ENCODE data around the gene FRMD4A. TPM values are rescaled to one million over a fixed set of nuclear protein-coding genes. Genes with fewer than 3 reads are reported as not detected.
"Not testable (repeated sequence)": the region's sequence is repeated elsewhere in the genome, so short reads cannot be mapped to it uniquely, and the experiment has no call there.

FRMD4A gene
- total RNA-seq, 1 experiment from 2014 or later, result 18.3 TPM

DNA sequence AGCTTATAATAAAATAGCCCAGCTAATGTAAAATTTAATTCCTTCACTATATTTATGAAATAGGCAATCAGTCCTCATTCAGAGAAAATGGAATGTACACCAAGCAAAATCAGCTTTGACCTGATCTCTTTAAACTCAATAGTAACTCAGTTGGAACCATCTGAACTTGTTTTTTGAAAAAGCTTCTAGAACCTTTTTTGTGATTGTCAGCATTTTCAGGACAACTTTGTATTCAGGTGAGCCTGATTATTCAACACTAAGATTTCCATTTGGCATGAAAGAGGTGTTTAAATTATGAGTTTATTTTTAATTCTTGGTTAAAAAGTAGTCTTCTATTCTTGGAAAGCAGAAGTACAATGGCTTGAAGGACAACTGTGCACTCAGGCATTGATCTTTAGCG lies 89.5 kb downstream of the FRMD4A start:
- Histone ChIP-seq H3K27ac (no peak overlapping the region), H3K9me3 (ENCODE audit: insufficient read depth, low read depth) (no peaks in the 10 kb centered on the region), H2AFZ (no peak overlapping the region), H3K79me2 (ENCODE audit: low read depth) (no peaks in the 10 kb centered on the region), H3K27me3 (ENCODE audit: insufficient read depth, low read depth) (peaks cover 28% of the 10 kb centered on the region), H3F3A (ENCODE audit: insufficient read depth, low read depth) (peaks cover 5% of the 10 kb centered on the region; the same call in 1 of the 2 replicates), H3K9me2 (ENCODE audit: insufficient read depth) (no peaks in the 10 kb centered on the region), H3K4me3 (no peak overlapping the region), H3K4me2 (no peak overlapping the region), H3K4me1 (replicated peaks; ENCODE audit: insufficient read depth) (no peaks in the 10 kb centered on the region), H4K20me1 (ENCODE audit: insufficient read depth) (no peaks in the 10 kb centered on the region), H3K36me3 (ENCODE audit: low read depth) (no peaks in the 10 kb centered on the region)
- intact Hi-C loops (cut with micrococcal nuclease; ENCODE audit: unreplicated experiment), result loop anchor here (2.0 to 5.0 kb wide), 2 partner anchors 46 to 236 kb away; no protein-coding TSS in a partner anchor
- CTCF ChIA-PET, result no interaction called here
- no peak for TF ChIP-seq EZH2 (IDR thresholded peaks at IDR 0.05; ENCODE audit: low read depth)
- TF ChIP-seq, protein P1, sequence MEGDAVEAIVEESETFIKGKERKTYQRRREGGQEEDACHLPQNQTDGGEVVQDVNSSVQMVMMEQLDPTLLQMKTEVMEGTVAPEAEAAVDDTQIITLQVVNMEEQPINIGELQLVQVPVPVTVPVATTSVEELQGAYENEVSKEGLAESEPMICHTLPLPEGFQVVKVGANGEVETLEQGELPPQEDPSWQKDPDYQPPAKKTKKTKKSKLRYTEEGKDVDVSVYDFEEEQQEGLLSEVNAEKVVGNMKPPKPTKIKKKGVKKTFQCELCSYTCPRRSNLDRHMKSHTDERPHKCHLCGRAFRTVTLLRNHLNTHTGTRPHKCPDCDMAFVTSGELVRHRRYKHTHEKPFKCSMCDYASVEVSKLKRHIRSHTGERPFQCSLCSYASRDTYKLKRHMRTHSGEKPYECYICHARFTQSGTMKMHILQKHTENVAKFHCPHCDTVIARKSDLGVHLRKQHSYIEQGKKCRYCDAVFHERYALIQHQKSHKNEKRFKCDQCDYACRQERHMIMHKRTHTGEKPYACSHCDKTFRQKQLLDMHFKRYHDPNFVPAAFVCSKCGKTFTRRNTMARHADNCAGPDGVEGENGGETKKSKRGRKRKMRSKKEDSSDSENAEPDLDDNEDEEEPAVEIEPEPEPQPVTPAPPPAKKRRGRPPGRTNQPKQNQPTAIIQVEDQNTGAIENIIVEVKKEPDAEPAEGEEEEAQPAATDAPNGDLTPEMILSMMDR (conservative IDR thresholded peaks at IDR 0.05), result no peak
- POLR2A ChIA-PET (ENCODE audit: unreplicated experiment), result no interaction called here
- no peak for DNase-seq
- BruUV-seq (replicated peaks), result no TSS peak

DNA sequence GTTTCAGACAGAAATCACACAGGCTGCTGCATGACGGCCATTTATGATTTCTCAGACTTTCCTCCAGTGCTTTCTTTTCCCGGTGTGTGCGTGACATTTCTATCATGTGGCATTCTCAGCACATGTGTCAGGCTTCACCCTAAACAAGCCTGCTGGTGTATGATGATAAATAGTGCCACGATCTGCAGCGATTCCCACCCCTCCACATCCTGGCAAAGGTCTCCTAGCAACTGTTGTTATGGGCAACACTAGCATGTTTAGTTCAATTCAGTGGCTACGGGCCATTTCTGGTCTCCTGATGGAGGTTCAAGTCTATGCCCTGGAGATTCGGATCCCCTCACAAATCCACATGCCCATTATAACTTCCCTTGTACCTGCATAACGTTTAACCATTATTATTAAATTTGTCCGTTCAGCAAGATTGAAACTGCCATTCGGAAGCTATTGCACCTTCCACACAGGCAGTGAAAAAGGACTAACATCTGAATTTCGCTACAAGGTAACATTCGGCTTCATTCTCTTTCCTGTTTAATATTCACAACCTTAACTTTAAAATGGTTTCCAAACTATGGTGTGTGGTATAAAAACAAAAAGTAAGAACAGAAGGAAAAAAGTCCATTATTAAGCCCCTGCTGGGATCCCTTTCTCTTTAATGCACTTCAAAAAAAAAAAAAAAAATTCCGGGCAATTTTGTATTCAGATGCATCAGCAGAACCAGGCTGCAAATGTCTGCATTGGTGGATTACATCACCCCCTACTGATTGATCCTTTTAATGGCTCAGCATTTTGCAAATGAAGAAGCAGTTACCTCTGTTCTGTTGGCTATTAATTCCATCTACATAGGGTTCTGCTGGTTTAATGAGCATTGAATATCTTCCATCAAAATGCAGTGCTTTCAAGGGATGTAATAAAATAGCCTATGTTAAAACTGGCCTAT lies 90.2 kb downstream of the FRMD4A start:
- no peaks in the 10 kb centered on the region for H4K20me1 ChIP-seq (ENCODE audit: insufficient read depth)
- DNase-seq, result no peak
- ChIA-PET POLR2A (ENCODE audit: unreplicated experiment) (no interaction called here), CTCF (no interaction called here)
- H3K9me3 ChIP-seq (ENCODE audit: insufficient read depth, low read depth), result no peaks in the 10 kb centered on the region
- TF ChIP-seq, protein P1 (conservative IDR thresholded peaks at IDR 0.05), result no peak
- TF ChIP-seq EZH2 (IDR thresholded peaks at IDR 0.05; ENCODE audit: low read depth), result no peak
- H3K9me2 ChIP-seq (ENCODE audit: insufficient read depth), result no peaks in the 10 kb centered on the region
- H3F3A ChIP-seq (ENCODE audit: insufficient read depth, low read depth), result peaks cover 5% of the 10 kb centered on the region; the same call in 1 of the 2 replicates
- peaks cover 34% of the 10 kb centered on the region for H3K27me3 ChIP-seq (ENCODE audit: insufficient read depth, low read depth)
- no peak overlapping the region for H3K4me2 ChIP-seq
- H3K4me1 ChIP-seq (replicated peaks; ENCODE audit: insufficient read depth), result no peaks in the 10 kb centered on the region
- no peak overlapping the region for H3K4me3 ChIP-seq
- H3K36me3 ChIP-seq (ENCODE audit: low read depth), result no peaks in the 10 kb centered on the region
- no peak overlapping the region for H2AFZ ChIP-seq
- intact Hi-C loops (cut with micrococcal nuclease; ENCODE audit: unreplicated experiment), result loop anchor here (2.0 to 5.0 kb wide), 2 partner anchors 46 to 237 kb away; no protein-coding TSS in a partner anchor
- H3K79me2 ChIP-seq (ENCODE audit: low read depth), result no peaks in the 10 kb centered on the region
- BruUV-seq (replicated peaks), result no TSS peak
- H3K27ac ChIP-seq, result no peak overlapping the region

DNA sequence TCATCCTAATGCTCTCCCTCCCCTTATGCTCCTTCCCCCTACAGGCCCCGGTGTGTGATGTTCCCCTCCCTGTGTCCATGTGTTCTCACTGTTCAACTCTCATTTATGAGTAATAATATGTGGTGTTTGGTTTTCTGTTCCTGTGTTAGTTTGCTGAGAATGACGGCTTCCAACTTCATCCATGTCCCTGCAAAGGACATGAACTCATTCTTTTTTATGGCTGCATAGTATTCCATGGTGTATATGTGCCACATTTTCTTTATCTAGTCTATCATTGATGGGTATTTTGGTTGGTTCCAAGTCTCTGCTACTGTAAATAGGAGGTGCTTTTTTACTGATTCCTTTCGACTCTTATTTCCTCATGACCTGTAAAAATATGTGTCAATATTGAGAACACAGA lies 92.1 kb downstream of the FRMD4A start:
- H2AFZ ChIP-seq; H3K4me2 ChIP-seq; H3K36me3 ChIP-seq (ENCODE audit: low read depth); H4K20me1 ChIP-seq (ENCODE audit: insufficient read depth); H3K79me2 ChIP-seq (ENCODE audit: low read depth); CTCF ChIA-PET; H3K9me3 ChIP-seq (ENCODE audit: insufficient read depth, low read depth); H3K27ac ChIP-seq; POLR2A ChIA-PET (ENCODE audit: unreplicated experiment); intact Hi-C loops (cut with micrococcal nuclease; ENCODE audit: unreplicated experiment); H3K4me1 ChIP-seq (replicated peaks; ENCODE audit: insufficient read depth); H3F3A ChIP-seq (ENCODE audit: insufficient read depth, low read depth); DNase-seq; BruUV-seq (replicated peaks); H3K9me2 ChIP-seq (ENCODE audit: insufficient read depth); H3K4me3 ChIP-seq: not testable (repeated sequence)
- peaks cover 53% of the 10 kb centered on the region for H3K27me3 ChIP-seq (ENCODE audit: insufficient read depth, low read depth)
